Measurements from ENCODE around the gene KLF17. TPM values are rescaled to one million over a fixed set of nuclear protein-coding genes. Genes with fewer than 3 reads are reported as not detected.

KLF17 gene
- total RNA-seq, 2 donors from 2014 or later: 0.80 TPM; not detected in 1

- TF ChIP-seq POLR2AphosphoS5 (IDR thresholded peaks at IDR 0.05) (no peak), POLR2A (IDR thresholded peaks at IDR 0.05) (no peak), CTCF (IDR thresholded peaks at IDR 0.05) (no peak)
- Histone ChIP-seq H3K27ac (no peak overlapping the region), H3K9me3 (no peaks in the 10 kb centered on the region), H3K27me3 (replicated peaks; ENCODE audit: insufficient read depth) (no peaks in the 10 kb centered on the region), H3K4me3 (no peak overlapping the region), H3K36me3 (no peaks in the 10 kb centered on the region), H3K4me1 (replicated peaks) (no peaks in the 10 kb centered on the region)
- WGBS: 86% methylated on average over 2 of the region's 2 CpGs
- no peak for DNase-seq (ENCODE audit: low spot score)
- intact Hi-C loops (cut with DNase I): no loop called here
Observed at GRCh38 chr1:44094047-44094446, 24.6 kb upstream of the KLF17 start.

GRCh38 chr1:44100183-44100868 lies 18.3 kb upstream of the KLF17 start:
- no peaks in the 10 kb centered on the region for H3K4me1 ChIP-seq (replicated peaks)
- no peak overlapping the region for H3K4me3 ChIP-seq
- intact Hi-C loops (cut with DNase I): no loop called here
- TF ChIP-seq POLR2A (IDR thresholded peaks at IDR 0.05) (no peak), POLR2AphosphoS5 (IDR thresholded peaks at IDR 0.05) (no peak), CTCF (IDR thresholded peaks at IDR 0.05) (no peak)
- H3K9me3 ChIP-seq: no peaks in the 10 kb centered on the region
- WGBS: 92% methylated on average over 9 of the region's 9 CpGs
- no peak for DNase-seq (ENCODE audit: low spot score)
- H3K27ac ChIP-seq: no peak overlapping the region
- no peaks in the 10 kb centered on the region for H3K36me3 ChIP-seq
- no peaks in the 10 kb centered on the region for H3K27me3 ChIP-seq (replicated peaks; ENCODE audit: insufficient read depth)

GRCh38 chr1:44101328-44101727 lies 17.3 kb upstream of the KLF17 start:
- WGBS: 51% methylated on average over 7 of the region's 7 CpGs
- no peaks in the 10 kb centered on the region for H3K9me3 ChIP-seq
- H3K27me3 ChIP-seq (replicated peaks; ENCODE audit: insufficient read depth): no peaks in the 10 kb centered on the region
- no peak overlapping the region for H3K27ac ChIP-seq
- DNase-seq (ENCODE audit: low spot score): no peak
- H3K4me3 ChIP-seq: no peak overlapping the region
- TF ChIP-seq POLR2AphosphoS5 (IDR thresholded peaks at IDR 0.05) (no peak), CTCF (IDR thresholded peaks at IDR 0.05) (no peak), POLR2A (IDR thresholded peaks at IDR 0.05) (no peak)
- no peaks in the 10 kb centered on the region for H3K36me3 ChIP-seq
- no peaks in the 10 kb centered on the region for H3K4me1 ChIP-seq (replicated peaks)
- intact Hi-C loops (cut with DNase I): no loop called here

- Histone ChIP-seq H3K36me3 (no peaks in the 10 kb centered on the region), H3K4me1 (replicated peaks) (no peaks in the 10 kb centered on the region), H3K27me3 (replicated peaks; ENCODE audit: insufficient read depth) (no peaks in the 10 kb centered on the region), H3K9me3 (no peaks in the 10 kb centered on the region), H3K4me3 (no peak overlapping the region), H3K27ac (no peak overlapping the region)
- no peak for DNase-seq (ENCODE audit: low spot score)
- WGBS: 83% methylated on average over 24 of the region's 46 CpGs
- TF ChIP-seq CTCF (IDR thresholded peaks at IDR 0.05) (no peak), POLR2A (IDR thresholded peaks at IDR 0.05) (no peak), POLR2AphosphoS5 (IDR thresholded peaks at IDR 0.05) (no peak)
- intact Hi-C loops (cut with DNase I): no loop called here
Observed at GRCh38 chr1:44103270-44104131, 15.1 kb upstream of the KLF17 start.
